Stomach (tissue), 4 donors: ENCODE measurements around the gene NCOR1.

ENCODE experiments used
- CTCF ChIP-seq, 7 experiments: fragments of 450-650 bp in 4 of 7; fragments of 200-600 bp in 3 of 7; sonication (generic) in 3 of 7; IDR thresholded peaks; one replicate each; pipeline ENCODE4 v1.5.1; 2016 to 2019; ENCODE audit warnings: antibody characterized with exemption in 7 of 7, control low read depth in 2 of 7, mild to moderate bottlenecking in 1 of 7
- EP300 ChIP-seq: sonication (generic); formaldehyde crosslinking; IDR thresholded peaks from one replicate; pipeline ENCODE4 v1.6.1; 2017; ENCODE audit warnings: antibody characterized with exemption
- POLR2A ChIP-seq, 4 donors: fragments of 450-650 bp; IDR thresholded peaks; one replicate each; pipeline ENCODE4 v1.6.1; 2016; ENCODE audit warnings: antibody characterized with exemption in 4 of 4, control low read depth in 2 of 4, mild to moderate bottlenecking in 1 of 4, moderate library complexity in 1 of 4
- POLR2AphosphoS5 ChIP-seq, 3 donors: sonication (generic); formaldehyde crosslinking; IDR thresholded peaks; one replicate each; pipeline ENCODE4 v1.6.1; 2016; ENCODE audit warnings: antibody characterized with exemption in 3 of 3

- TF ChIP-seq CTCF (IDR thresholded peaks at IDR 0.05) (no peak), POLR2A (IDR thresholded peaks at IDR 0.05) (no peak), POLR2AphosphoS5 (IDR thresholded peaks at IDR 0.05) (no peak), EP300 (no peak)
Observed at GRCh38 chr17:16005636-16006035, 209.7 kb downstream of the NCOR1 start.
